CD8-positive, alpha-beta memory T cell (primary cell): ENCODE results near the gene CRTC3. TPM values are rescaled to one million over a fixed set of nuclear protein-coding genes. Genes with fewer than 3 reads are reported as not detected.

Experiments used
- CTCF ChIA-PET: fragments of 350-600 bp; sonication (Branson Sonifier 250); formaldehyde crosslinking; loops from one replicate; lab custom pipeline; 2021; ENCODE audit warnings: antibody characterized with exemption; lab: Charles Lee
- POLR2A ChIA-PET: fragments of 350-600 bp; sonication (Branson Sonifier 250); formaldehyde crosslinking; loops from one replicate; lab custom pipeline; 2021; ENCODE audit warnings: antibody characterized with exemption; lab: Charles Lee
- DNase-seq, 5 donors: peaks; one replicate each; pipeline versions ENCODE4 v3.0.0 to v3.0.0-alpha.2; 2020 to 2022; ENCODE audit warnings: mixed read lengths in 1 of 5
- H3K27ac ChIP-seq: one replicate; pipeline ENCODE4 v1.7.0; 2013; ENCODE audit warnings: low read depth, mild to moderate bottlenecking, low read length, moderate library complexity
- H3K27me3 ChIP-seq: 2 replicates; pipeline ENCODE4 v1.7.0; 2013; ENCODE audit warnings: low read length, mild to moderate bottlenecking; ENCODE audit not compliant: insufficient read depth, poor library complexity, severe bottlenecking
- H3K36me3 ChIP-seq: 2 replicates; pipeline ENCODE4 v1.7.0; 2013; ENCODE audit warnings: mild to moderate bottlenecking, low read length, moderate library complexity; ENCODE audit not compliant: insufficient read depth
- H3K4me1 ChIP-seq: 2 replicates; pipeline ENCODE4 v1.7.0; 2013; ENCODE audit warnings: mild to moderate bottlenecking, low read length, moderate library complexity; ENCODE audit not compliant: insufficient read depth
- H3K4me3 ChIP-seq: 2 replicates; pipeline ENCODE4 v1.7.0; 2013; ENCODE audit warnings: mild to moderate bottlenecking, low read length
- H3K9me3 ChIP-seq: 2 replicates; pipeline ENCODE4 v1.7.0; 2013; ENCODE audit warnings: mild to moderate bottlenecking, low read length
- H3K27ac Mint-ChIP-seq, 8 donors: one replicate each; pipeline ENCODE4 v1.8.0; 2020 to 2021; ENCODE audit warnings: mixed read lengths in 8 of 8, mild to moderate bottlenecking in 6 of 8, inconsistent platforms in 3 of 8, moderate library complexity in 3 of 8
- H3K27me3 Mint-ChIP-seq, 2 donors: one replicate each; pipeline ENCODE4 v1.8.0; 2020 to 2021; ENCODE audit warnings: mixed read lengths in 2 of 2, mild to moderate bottlenecking in 1 of 2, moderate library complexity in 1 of 2
- H3K36me3 Mint-ChIP-seq, 3 donors: one replicate each; pipeline ENCODE4 v1.8.0; 2020 to 2021; ENCODE audit warnings: mixed read lengths in 3 of 3, inconsistent platforms in 1 of 3, mild to moderate bottlenecking in 1 of 3
- H3K4me1 Mint-ChIP-seq, 3 donors: one replicate each; pipeline ENCODE4 v1.8.0; 2020 to 2021; ENCODE audit warnings: mixed read lengths in 3 of 3, inconsistent platforms in 1 of 3, mild to moderate bottlenecking in 1 of 3
- H3K4me3 Mint-ChIP-seq, 7 donors: one replicate each; pipeline ENCODE4 v1.8.0; 2020 to 2021; ENCODE audit warnings: mixed read lengths in 7 of 7, mild to moderate bottlenecking in 6 of 7, moderate library complexity in 4 of 7, inconsistent platforms in 2 of 7
- H3K9me3 Mint-ChIP-seq, 5 donors: one replicate each; pipeline ENCODE4 v1.8.0; 2020 to 2022; ENCODE audit warnings: mixed read lengths in 5 of 5, mild to moderate bottlenecking in 3 of 5, moderate library complexity in 2 of 5, inconsistent platforms in 1 of 5
- polyA plus RNA-seq: library from polyadenylated mRNA; unstranded; fragments of 300-500 nt; fragmentation: Illumina TruSeq; gene quantifications from one replicate; pipeline ENCODE4 v1.2.3, GENCODE V29; 2021
- total RNA-seq, 2 experiments: library from RNA; stranded (reverse); gene quantifications; one replicate each; pipeline ENCODE4 v1.2.3, GENCODE V29; 2021

CRTC3 gene
- total and polyA plus RNA-seq, 3 experiments from 2014 or later = 25.5 to 34.2 (median 26.7) TPM

DNA sequence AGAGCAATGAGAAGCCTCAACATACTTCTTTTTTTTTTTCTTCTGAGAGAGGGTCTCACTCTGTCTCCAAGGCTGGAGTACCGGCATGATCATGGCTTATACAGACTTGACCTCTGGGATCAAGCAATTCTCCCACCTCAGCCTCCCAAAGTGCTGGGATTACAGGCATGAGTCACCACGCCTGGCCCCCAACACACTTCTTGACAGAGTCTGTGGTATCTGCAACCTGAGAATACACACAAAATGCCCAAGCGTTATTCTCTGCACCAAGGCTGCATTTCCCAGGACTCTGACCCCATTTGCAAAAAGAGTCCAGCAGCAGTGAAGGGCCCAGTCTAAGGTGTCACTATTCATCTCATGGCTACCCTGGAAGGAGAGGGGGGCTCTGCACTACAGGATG is 144.8 kb downstream of the CRTC3 start:
- Mint-ChIP-seq H3K27ac (peak overlapping the region in 1 of 8 donors; percentile 88), H3K4me3 (no peak overlapping the region), H3K27me3 (peaks cover 10 to 14% of the 10 kb centered on the region in 2 donors), H3K9me3 (peaks cover 0 to 2% (median 0%) of the 10 kb centered on the region in 5 donors), H3K36me3 (no peaks in the 10 kb centered on the region), H3K4me1 (peaks cover 11 to 19% (median 12%) of the 10 kb centered on the region in 3 donors)
- H3K27ac ChIP-seq = no peak overlapping the region
- H3K9me3 ChIP-seq = no peaks in the 10 kb centered on the region
- no peak overlapping the region for H3K4me3 ChIP-seq
- DNase-seq = no peak
- H3K4me1 ChIP-seq = peaks cover 20% of the 10 kb centered on the region
- H3K36me3 ChIP-seq = no peaks in the 10 kb centered on the region
- no peaks in the 10 kb centered on the region for H3K27me3 ChIP-seq
- ChIA-PET POLR2A (no interaction called here), CTCF (no interaction called here)

DNA sequence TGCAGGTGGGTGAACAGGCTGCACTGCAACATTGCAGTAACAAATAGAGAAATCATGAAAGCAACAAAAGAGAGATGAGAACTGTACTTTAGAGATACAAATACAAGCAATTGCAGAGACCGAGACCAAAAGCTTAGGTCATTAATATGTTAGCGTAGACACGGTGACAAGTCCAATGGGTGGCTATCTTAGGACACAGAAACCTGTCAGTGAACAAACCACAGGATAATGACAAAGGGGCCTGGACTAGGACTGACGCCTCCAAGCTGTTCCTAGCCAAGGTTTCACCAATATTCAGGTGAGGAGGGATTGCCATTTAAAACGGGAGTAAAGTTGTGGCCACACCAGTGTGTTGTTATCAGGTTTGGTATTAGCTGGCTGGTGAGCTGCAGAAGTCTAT is 145.7 kb downstream of the CRTC3 start:
- H3K27me3 Mint-ChIP-seq = peaks cover 10 to 11% of the 10 kb centered on the region in 2 donors
- H3K4me1 ChIP-seq = peaks cover 20% of the 10 kb centered on the region
- no peak for DNase-seq
- H3K27me3 ChIP-seq = no peaks in the 10 kb centered on the region
- H3K36me3 ChIP-seq = no peaks in the 10 kb centered on the region
- H3K36me3 Mint-ChIP-seq = no peaks in the 10 kb centered on the region
- H3K27ac Mint-ChIP-seq = no peak overlapping the region
- no peak overlapping the region for H3K27ac ChIP-seq
- ChIA-PET CTCF (interaction anchor here (0.8 to 1.9 kb wide), 2 partner anchors 28 to 62 kb away, joined by 3 to 5 read pairs; no protein-coding TSS in a partner anchor), POLR2A (no interaction called here)
- H3K9me3 ChIP-seq = no peaks in the 10 kb centered on the region
- H3K4me3 ChIP-seq = no peak overlapping the region
- H3K4me1 Mint-ChIP-seq = peaks cover 11 to 19% (median 12%) of the 10 kb centered on the region in 3 donors
- H3K9me3 Mint-ChIP-seq = peaks cover 0 to 2% (median 0%) of the 10 kb centered on the region in 5 donors
- H3K4me3 Mint-ChIP-seq = no peak overlapping the region

DNA sequence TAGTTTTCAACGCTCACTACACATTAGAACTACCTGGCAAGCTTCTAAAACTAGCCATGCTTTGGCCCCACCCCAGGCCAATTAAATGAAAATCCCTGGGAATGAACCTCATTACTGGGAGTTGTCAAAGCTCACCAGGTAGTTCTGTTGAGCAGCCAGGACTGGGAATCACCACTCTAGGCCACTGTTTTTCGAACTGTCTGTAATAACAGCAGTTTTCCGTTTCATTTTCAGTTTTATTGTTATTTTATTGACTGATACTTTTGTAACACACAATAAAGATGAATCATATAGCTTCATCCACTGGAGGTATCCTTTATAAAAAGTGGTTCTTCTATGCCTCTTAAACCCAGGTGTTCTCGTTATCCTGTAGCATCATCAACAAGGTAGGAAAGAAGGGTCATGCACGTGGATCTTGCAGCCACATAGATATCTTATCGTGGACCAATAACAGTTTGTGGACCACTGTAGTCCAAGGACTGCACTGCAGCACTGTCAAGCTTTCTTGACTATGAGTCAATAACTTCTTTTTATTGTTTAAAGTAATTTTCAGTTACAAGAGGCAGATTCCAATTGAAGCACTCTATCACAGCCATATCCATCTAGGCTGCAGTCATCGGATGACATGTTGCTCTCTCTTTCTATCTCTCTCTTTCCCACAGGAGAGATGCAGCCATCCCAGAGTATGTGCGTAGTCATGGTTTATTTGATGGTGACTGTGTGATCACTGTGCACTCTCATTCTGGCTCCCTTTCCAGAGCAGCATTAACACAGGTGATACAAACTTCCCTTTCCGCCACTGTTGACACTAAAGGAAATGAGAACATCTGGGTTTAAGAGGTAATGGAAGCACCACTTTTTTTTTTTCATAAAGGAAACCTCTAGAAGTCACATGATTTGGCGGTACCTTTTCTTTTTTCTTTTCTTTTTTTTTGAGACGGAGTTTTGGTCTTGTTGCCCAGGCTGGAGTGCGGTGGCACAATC is 148.4 kb downstream of the CRTC3 start:
- peaks cover 0 to 2% (median 0%) of the 10 kb centered on the region in 5 donors for H3K9me3 Mint-ChIP-seq
- Histone ChIP-seq H3K4me3 (no peak overlapping the region), H3K36me3 (no peaks in the 10 kb centered on the region), H3K9me3 (no peaks in the 10 kb centered on the region), H3K27me3 (no peaks in the 10 kb centered on the region), H3K27ac (no peak overlapping the region), H3K4me1 (peaks cover 20% of the 10 kb centered on the region)
- H3K27ac Mint-ChIP-seq = peak overlapping the region in 4 of 8 donors; percentile 42 to 83 (median 74)
- peaks cover 3 to 9% of the 10 kb centered on the region in 2 donors for H3K27me3 Mint-ChIP-seq
- ChIA-PET POLR2A (interaction anchor here (0.7 kb wide), 1 partner anchor 13 kb away, joined by 3 read pairs; no protein-coding TSS in a partner anchor), CTCF (interaction anchor here (1.6 to 2.0 kb wide), 2 partner anchors 12 to 30 kb away, joined by 3 to 5 read pairs; no protein-coding TSS in a partner anchor)
- peaks cover 11 to 19% (median 12%) of the 10 kb centered on the region in 3 donors for H3K4me1 Mint-ChIP-seq
- DNase-seq = peak in 2 of 5 donors; percentile 32 to 64
- H3K4me3 Mint-ChIP-seq = peak overlapping the region in 5 of 7 donors; percentile 38 to 87 (median 69)
- no peaks in the 10 kb centered on the region for H3K36me3 Mint-ChIP-seq

DNA sequence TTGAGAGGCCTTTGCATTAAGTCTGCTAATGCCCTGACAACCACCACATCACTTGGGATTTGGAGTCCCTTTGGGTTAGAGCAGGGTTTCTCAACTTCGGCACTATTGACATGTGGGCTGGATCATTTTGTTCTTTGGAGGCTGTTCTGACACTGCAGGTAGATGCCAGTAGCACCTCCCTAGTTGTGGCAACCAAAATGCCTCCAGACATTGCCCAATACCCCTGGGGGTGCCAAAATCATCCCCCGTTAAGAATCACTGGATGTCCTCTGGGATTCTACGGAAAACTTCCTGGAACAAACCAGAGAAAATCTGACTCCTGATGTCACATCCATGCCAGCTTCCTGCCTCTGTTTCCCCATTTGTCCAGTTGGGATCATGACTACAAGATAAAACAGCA is 150.2 kb downstream of the CRTC3 start:
- peaks cover 20% of the 10 kb centered on the region for H3K4me1 ChIP-seq
- H3K9me3 ChIP-seq = no peaks in the 10 kb centered on the region
- ChIA-PET CTCF (no interaction called here), POLR2A (no interaction called here)
- Mint-ChIP-seq H3K27me3 (peaks cover 3 to 4% of the 10 kb centered on the region in 2 donors), H3K27ac (no peak overlapping the region), H3K4me1 (peaks cover 12 to 19% (median 14%) of the 10 kb centered on the region in 3 donors), H3K36me3 (no peaks in the 10 kb centered on the region), H3K4me3 (no peak overlapping the region), H3K9me3 (peaks cover 0 to 2% (median 0%) of the 10 kb centered on the region in 5 donors)
- no peak for DNase-seq
- no peak overlapping the region for H3K27ac ChIP-seq
- H3K27me3 ChIP-seq = no peaks in the 10 kb centered on the region
- H3K4me3 ChIP-seq = no peak overlapping the region
- H3K36me3 ChIP-seq = no peaks in the 10 kb centered on the region

DNA sequence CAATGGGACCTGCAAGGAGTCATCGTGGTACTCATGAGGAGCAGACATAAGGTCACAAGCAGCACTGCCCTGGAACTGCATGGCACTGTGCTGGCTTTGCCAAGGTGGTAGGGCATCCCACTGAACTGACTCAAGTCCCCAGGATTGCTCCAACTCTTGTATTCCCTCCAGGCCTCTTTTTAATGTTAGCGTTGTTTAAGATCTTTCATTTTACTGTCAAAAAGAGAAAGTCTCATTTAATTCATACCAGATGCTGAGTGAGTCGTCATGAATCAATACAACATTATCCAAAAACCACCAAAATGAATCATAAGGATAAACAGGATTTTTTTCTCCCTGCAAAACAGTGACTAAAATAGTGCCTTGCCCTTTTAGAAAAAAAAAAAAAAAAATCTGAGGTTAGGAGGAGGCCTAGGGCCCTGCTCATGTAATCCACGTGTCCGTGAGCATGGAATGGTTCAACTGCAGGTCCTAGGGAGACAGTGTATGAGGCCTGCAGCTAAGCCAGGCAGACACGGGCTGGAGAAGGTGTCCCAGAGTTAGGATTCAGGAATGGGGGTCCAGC is 150.7 kb downstream of the CRTC3 start:
- Histone ChIP-seq H3K9me3 (no peaks in the 10 kb centered on the region), H3K4me1 (peaks cover 22% of the 10 kb centered on the region), H3K4me3 (no peak overlapping the region), H3K27me3 (no peaks in the 10 kb centered on the region), H3K36me3 (no peaks in the 10 kb centered on the region), H3K27ac (no peak overlapping the region)
- Mint-ChIP-seq H3K36me3 (no peaks in the 10 kb centered on the region), H3K27ac (no peak overlapping the region), H3K27me3 (peaks cover 3 to 4% of the 10 kb centered on the region in 2 donors), H3K9me3 (peaks cover 0 to 2% (median 0%) of the 10 kb centered on the region in 5 donors), H3K4me1 (peaks cover 12 to 21% (median 15%) of the 10 kb centered on the region in 3 donors), H3K4me3 (no peak overlapping the region)
- CTCF ChIA-PET = no interaction called here
- DNase-seq = no peak
- POLR2A ChIA-PET = no interaction called here

DNA sequence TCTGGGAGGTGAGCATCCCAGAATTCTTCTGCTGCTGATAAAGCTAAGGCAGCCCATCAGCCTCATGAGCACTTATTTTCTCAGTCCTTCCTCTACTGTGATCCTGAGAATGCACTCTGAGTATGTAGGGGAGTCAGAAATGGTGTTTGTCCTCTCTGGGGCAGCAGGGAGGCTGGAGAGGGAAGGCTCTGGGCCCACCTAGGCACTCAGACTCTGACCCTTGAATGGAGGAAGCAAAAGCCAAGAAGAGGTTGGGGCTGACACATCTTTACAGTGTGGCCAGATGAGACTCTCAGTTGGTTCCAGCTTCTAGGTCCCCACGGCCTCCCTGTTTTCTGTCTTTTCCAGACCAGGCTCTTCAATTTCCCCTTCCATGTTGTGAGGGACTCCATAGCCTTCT is 151.3 kb downstream of the CRTC3 start:
- Mint-ChIP-seq H3K4me3 (no peak overlapping the region), H3K27me3 (peaks cover 3 to 4% of the 10 kb centered on the region in 2 donors), H3K27ac (no peak overlapping the region), H3K9me3 (peaks cover 0 to 2% (median 0%) of the 10 kb centered on the region in 5 donors), H3K36me3 (no peaks in the 10 kb centered on the region), H3K4me1 (peaks cover 12 to 26% (median 16%) of the 10 kb centered on the region in 3 donors)
- H3K4me3 ChIP-seq = no peak overlapping the region
- POLR2A ChIA-PET = no interaction called here
- H3K36me3 ChIP-seq = no peaks in the 10 kb centered on the region
- no peak overlapping the region for H3K27ac ChIP-seq
- CTCF ChIA-PET = no interaction called here
- no peaks in the 10 kb centered on the region for H3K27me3 ChIP-seq
- no peak for DNase-seq
- peaks cover 28% of the 10 kb centered on the region for H3K4me1 ChIP-seq
- H3K9me3 ChIP-seq = no peaks in the 10 kb centered on the region

DNA sequence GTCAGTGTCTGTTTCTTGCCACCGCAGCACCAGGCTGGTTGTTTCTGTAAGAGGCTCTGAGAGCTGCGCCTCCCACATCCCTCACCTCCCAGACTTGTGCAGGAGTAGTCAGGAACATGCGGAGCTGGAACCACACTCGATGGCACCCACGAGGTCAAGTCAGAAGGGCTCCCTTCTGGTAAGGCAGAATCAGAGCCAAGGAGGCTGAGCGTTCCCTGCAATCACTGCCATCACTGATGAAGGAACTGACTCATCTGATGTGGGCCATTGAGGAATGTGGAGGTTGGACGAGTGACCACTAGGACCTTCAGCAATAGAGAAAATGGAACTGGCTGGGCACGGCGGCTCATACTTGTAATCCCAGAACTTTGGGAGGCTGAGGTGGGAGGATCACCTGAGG is 151.8 kb downstream of the CRTC3 start:
- H3K27ac ChIP-seq = no peak overlapping the region
- POLR2A ChIA-PET = no interaction called here
- no peaks in the 10 kb centered on the region for H3K36me3 ChIP-seq
- no peak overlapping the region for H3K4me3 ChIP-seq
- Mint-ChIP-seq H3K27me3 (peaks cover 3 to 4% of the 10 kb centered on the region in 2 donors), H3K4me1 (peaks cover 16 to 30% (median 19%) of the 10 kb centered on the region in 3 donors), H3K9me3 (peaks cover 0 to 2% (median 0%) of the 10 kb centered on the region in 5 donors), H3K4me3 (no peak overlapping the region), H3K36me3 (no peaks in the 10 kb centered on the region), H3K27ac (no peak overlapping the region)
- CTCF ChIA-PET = interaction anchor here (1.6 kb wide), 1 partner anchor 11 kb away, joined by 7 read pairs; no protein-coding TSS in a partner anchor
- H3K27me3 ChIP-seq = no peaks in the 10 kb centered on the region
- peaks cover 33% of the 10 kb centered on the region for H3K4me1 ChIP-seq
- H3K9me3 ChIP-seq = no peaks in the 10 kb centered on the region
- no peak for DNase-seq
